HUES48 (cell line): ENCODE measurements around the gene SPOCK2.
"Not testable (repeated sequence)": the region's sequence is repeated elsewhere in the genome, so short reads cannot be mapped to it uniquely, and the experiment has no call there.

ENCODE experiments used
- H3K27ac ChIP-seq: one replicate; pipeline ENCODE4 v1.7.0; 2013; ENCODE audit warnings: low read depth, low read length, inconsistent platforms
- H3K27me3 ChIP-seq: 2 replicates; pipeline ENCODE4 v1.6.1; 2013; ENCODE audit warnings: mild to moderate bottlenecking, low read length; ENCODE audit not compliant: control insufficient read depth, insufficient read depth
- H3K36me3 ChIP-seq: 2 replicates; pipeline ENCODE4 v1.6.1; 2013; ENCODE audit warnings: low read length; ENCODE audit not compliant: control insufficient read depth, insufficient read depth
- H3K4me1 ChIP-seq: 2 replicates; pipeline ENCODE4 v1.6.1; 2013; ENCODE audit warnings: mild to moderate bottlenecking, low read length; ENCODE audit not compliant: control insufficient read depth, insufficient read depth
- H3K4me3 ChIP-seq: 2 replicates; pipeline ENCODE4 v1.5.1; 2013; ENCODE audit warnings: mild to moderate bottlenecking, low read depth, low read length
- H3K9ac ChIP-seq: 2 replicates; pipeline ENCODE4 v1.6.1; 2013; ENCODE audit warnings: mild to moderate bottlenecking, low read depth, low read length, moderate library complexity
- H3K9me3 ChIP-seq: 2 replicates; pipeline ENCODE4 v1.6.1; 2013; ENCODE audit warnings: low read length; ENCODE audit not compliant: control insufficient read depth, insufficient read depth

Gene SPOCK2

DNA sequence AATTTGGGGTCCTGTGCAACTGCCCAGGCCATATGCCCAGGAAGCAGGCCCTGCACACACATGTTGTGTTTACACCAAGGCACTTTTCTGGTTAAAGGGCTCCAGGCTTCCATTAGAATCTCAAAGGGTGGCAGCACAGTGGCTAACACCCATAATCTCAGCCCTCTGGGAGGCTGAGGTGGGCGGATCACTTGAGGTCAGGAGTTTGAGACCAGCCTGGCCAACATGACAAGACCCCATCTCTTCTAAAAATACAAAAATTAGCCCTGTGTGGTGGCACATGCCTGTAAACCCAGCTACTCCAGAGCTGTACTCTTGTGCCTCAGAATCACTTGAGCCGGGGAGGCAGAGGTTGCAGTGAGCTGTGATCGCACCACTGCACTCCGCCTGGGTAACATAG, 53.6 kb downstream of the SPOCK2 start:
- no peak overlapping the region for H3K4me3 ChIP-seq
- no peak overlapping the region for H3K27ac ChIP-seq
- H3K36me3 ChIP-seq: no peaks in the 10 kb centered on the region
- H3K4me1 ChIP-seq: peaks cover 17% of the 10 kb centered on the region
- no peaks in the 10 kb centered on the region for H3K9me3 ChIP-seq
- no peak overlapping the region for H3K9ac ChIP-seq
- no peaks in the 10 kb centered on the region; the same call in 1 of the 2 replicates for H3K27me3 ChIP-seq

DNA sequence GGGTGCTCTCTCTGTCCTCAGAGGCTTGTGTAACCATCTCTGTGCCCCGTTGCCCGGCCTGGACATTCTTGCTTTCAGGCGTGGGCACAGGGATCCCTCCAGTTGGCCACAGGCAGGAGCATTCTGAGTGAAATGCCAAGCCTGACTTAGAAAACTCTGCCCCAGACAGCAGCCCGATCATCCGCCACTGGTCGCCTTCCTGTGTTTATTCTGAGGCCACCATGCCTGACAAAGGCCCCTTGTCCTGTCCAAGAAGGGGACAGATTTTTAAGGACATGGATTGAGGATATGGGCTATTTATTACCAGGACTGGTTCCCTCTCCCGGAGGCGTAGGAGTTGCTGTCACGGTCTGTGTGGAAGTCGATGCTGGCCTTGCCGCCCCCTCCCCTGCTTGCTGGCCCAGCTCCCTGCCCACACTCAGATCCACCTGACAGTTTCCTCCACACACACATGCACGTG, 54.3 kb downstream of the SPOCK2 start:
- Histone ChIP-seq H3K9me3 (no peaks in the 10 kb centered on the region), H3K36me3 (no peaks in the 10 kb centered on the region), H3K4me3 (no peak overlapping the region), H3K27me3 (no peaks in the 10 kb centered on the region; the same call in 1 of the 2 replicates), H3K9ac (no peak overlapping the region), H3K4me1 (peaks cover 17% of the 10 kb centered on the region), H3K27ac (no peak overlapping the region)

DNA sequence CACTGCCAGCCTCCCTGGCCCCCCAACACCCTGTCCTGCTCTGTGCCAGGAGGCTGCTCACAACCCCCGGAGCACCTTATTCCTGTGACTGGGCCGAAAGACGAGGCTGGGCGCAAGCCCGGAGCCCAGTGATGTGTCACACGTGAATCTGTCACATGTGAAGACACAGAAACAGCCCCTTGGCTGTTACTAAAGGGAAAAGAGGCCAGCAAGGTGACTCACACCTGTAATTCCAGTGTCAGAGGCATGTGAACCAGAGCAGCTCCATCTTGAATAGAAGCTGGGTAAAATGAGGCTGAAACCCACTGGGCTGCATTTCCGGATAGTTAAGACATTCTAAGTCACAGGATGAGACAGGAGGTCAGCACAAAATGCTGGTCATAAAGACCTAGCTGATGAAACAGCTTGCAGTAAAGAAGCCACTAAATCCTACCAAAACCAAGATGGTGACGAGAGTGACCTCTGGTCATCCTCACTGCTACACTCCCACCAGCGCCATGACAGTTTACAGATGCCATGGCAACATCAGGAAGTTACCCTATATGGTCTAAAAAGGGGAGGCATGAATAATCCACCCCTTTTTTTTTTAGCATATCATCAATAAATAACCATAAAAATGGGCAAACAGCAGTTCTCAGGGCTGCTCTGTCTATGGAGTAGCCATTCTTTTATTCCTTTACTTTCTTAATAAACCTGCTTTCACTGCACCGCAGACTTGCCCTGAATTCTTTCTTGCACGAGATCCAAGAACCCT, 55.8 kb downstream of the SPOCK2 start:
- not testable (repeated sequence) for H3K4me1 ChIP-seq, H3K4me3 ChIP-seq, H3K9ac ChIP-seq, H3K27me3 ChIP-seq, H3K36me3 ChIP-seq, H3K27ac ChIP-seq, H3K9me3 ChIP-seq

DNA sequence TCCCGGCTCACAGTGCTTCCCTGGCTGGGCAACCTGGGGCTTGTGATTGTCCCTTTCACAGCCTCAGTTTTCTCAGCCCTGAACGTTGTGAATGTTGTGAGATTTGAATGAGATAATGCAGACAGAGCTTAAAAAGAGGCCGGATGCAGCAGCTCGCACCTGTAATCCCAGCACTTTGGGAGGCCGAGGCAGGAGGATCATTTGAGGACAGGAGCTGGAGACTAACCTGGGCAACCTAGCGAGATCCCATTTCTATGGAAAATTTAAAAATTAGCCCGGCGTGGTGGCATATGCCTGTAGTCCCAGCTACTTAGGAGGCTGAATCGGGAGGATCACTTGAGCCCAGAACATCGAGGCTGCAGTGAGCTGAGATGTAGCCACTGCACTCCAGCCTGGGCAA, 56.6 kb downstream of the SPOCK2 start:
- no peaks in the 10 kb centered on the region for H3K27me3 ChIP-seq
- no peak overlapping the region for H3K4me3 ChIP-seq
- H3K9ac ChIP-seq: no peak overlapping the region
- no peak overlapping the region for H3K27ac ChIP-seq
- H3K4me1 ChIP-seq: no peaks in the 10 kb centered on the region
- no peaks in the 10 kb centered on the region for H3K9me3 ChIP-seq
- no peaks in the 10 kb centered on the region for H3K36me3 ChIP-seq

DNA sequence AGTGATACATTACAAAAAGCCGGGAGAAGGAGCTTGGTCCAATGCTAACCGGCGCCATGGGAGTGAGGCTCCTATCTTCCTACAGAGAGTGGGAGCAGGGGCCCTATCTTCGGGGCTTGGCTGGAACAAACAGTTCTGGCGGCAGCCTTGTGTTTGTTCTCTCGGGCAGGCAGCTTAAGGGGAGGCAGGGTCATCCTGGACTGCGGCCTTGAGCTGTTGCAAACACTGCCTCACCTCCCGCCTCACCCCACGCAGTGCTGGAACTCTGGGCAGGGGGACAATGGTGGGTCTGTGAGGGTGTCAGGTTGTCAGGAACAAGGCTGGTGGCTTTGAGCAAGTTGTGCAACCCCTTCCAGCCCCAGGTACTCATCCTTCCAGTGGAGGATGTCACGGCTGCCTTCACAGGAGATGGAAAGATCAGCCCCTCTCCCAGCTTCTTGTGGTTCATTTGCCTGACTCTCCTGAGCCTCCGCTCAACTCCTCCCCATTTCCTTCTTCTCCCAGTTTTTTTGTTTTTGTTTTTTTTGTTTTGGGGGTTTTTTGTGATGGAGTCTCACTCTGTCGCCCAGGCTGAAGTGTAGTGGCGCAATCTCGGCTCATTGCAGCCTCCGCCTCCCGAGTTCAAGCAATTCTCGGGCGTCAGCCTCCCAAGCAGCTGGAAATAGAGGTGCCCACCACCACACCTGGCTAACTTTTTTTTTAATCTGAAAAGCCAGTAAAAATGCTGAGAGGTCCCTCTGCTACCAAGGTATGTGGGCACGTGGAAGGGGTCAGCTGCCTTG, 57.4 kb downstream of the SPOCK2 start:
- Histone ChIP-seq H3K9me3 (no peaks in the 10 kb centered on the region), H3K36me3 (no peaks in the 10 kb centered on the region), H3K27me3 (no peaks in the 10 kb centered on the region), H3K9ac (no peak overlapping the region), H3K4me3 (no peak overlapping the region), H3K4me1 (no peaks in the 10 kb centered on the region), H3K27ac (no peak overlapping the region)

DNA sequence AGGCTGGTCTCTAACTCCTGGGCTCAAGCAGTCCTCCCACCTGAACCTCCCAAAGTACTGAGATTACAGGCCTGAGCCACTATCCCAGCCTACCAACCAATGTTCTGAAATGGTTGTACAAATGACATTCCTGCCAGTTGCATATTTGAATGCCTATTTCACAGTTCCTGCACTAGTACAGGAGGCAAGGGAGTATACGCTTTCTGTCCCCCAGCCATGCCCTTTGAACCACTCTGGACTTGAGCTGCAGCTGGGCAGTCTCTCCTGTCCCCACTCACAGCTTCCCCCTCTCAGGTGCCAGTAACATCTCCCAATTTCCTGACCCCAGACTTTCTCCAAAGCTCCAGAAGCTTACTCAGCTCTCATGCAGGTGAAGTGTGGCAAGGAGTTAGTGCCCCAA, 58.9 kb downstream of the SPOCK2 start:
- Histone ChIP-seq H3K4me3 (no peak overlapping the region), H3K27me3 (no peaks in the 10 kb centered on the region), H3K9me3 (no peaks in the 10 kb centered on the region), H3K4me1 (no peaks in the 10 kb centered on the region), H3K27ac (no peak overlapping the region), H3K36me3 (no peaks in the 10 kb centered on the region), H3K9ac (no peak overlapping the region)

DNA sequence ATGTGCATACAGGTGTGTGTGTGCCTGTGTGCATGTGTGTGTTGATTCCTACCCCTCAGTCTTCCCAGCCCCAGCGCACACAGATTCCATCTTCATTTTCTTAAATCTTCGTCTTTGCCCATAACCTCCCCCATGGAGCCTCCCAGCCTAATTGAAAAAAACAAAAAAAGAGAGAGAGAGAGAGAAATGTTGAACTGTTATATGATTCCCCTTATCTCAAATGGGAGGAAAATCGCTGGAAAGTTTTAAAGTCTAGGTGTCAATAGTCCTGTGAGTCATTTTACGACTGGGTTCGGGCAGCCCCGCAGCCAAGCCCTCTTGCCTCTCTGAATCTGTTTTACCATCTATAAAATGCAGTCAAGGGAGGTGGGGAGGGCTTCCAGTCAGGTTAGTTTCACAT, 60.9 kb downstream of the SPOCK2 start:
- no peaks in the 10 kb centered on the region for H3K4me1 ChIP-seq
- no peaks in the 10 kb centered on the region for H3K36me3 ChIP-seq
- H3K9me3 ChIP-seq: no peaks in the 10 kb centered on the region
- H3K4me3 ChIP-seq: no peak overlapping the region
- no peak overlapping the region for H3K9ac ChIP-seq
- no peak overlapping the region for H3K27ac ChIP-seq
- no peaks in the 10 kb centered on the region for H3K27me3 ChIP-seq

DNA sequence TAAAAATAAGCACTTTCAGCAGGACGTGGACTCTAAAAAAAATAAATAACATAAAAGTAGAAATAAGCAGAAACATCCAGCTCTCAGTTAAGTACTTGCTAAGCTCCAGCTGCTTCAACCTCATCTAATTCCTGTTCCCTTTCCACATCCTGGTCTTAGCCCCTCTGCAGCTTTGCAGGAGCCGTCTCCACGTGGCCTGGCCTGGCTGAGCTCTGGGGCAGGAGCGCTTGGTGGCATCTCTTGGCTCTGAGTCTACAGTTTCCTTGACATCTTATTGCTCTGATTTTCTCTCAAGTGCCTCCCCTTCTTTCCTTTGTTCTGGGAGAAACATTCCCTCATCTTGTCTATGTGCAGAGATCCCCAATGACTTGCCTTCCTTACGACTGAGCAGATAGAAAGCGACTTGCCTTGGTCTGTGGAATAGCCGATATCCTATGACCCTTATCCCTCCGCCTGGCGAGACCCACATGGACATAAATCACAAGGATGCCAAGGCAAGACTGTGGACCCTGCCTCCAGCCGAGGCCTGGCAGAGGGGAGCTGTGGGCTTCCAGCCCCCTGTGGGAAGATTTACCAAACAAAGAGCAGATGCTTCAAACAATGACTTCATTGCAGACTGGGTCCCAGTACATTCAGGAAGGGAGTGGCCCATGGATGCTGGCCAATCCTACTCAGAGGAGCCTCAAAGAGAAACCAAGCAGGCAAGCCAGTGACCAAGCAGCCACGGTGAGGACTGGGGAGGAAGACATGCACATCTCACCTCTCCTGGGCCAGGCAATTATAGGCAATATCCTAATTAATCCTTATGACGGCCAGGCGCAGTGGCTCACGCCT, 61.9 kb downstream of the SPOCK2 start:
- Histone ChIP-seq H3K9me3 (no peaks in the 10 kb centered on the region), H3K36me3 (no peaks in the 10 kb centered on the region), H3K4me1 (no peaks in the 10 kb centered on the region), H3K27me3 (no peaks in the 10 kb centered on the region), H3K27ac (no peak overlapping the region), H3K9ac (no peak overlapping the region), H3K4me3 (no peak overlapping the region)

DNA sequence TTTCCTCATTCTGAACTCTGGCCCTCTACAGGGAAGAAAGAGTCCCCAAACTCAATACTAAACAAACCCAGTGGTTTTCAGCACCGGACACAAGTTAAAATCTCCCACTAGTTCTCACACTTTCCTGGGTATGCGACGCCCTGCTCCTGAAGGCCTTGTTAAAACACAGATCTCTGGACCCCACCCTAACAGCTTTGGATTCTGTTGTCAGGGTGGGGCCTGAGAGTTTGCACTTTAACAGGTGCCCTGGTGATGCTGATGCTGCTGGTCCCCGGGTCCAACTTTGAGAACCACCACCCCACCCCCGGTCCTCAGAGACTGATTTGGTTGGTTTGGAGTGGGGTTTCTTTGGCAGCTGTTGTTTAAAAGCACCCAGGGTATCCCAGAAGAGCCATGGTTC, 62.5 kb downstream of the SPOCK2 start:
- H3K36me3 ChIP-seq: no peaks in the 10 kb centered on the region
- 0 out of 2 replicates have a peak, but pooled peaks cover 2% of the 10 kb centered on the region for H3K4me1 ChIP-seq
- no peak overlapping the region for H3K9ac ChIP-seq
- H3K9me3 ChIP-seq: no peaks in the 10 kb centered on the region
- H3K4me3 ChIP-seq: no peak overlapping the region
- no peaks in the 10 kb centered on the region for H3K27me3 ChIP-seq
- H3K27ac ChIP-seq: no peak overlapping the region

DNA sequence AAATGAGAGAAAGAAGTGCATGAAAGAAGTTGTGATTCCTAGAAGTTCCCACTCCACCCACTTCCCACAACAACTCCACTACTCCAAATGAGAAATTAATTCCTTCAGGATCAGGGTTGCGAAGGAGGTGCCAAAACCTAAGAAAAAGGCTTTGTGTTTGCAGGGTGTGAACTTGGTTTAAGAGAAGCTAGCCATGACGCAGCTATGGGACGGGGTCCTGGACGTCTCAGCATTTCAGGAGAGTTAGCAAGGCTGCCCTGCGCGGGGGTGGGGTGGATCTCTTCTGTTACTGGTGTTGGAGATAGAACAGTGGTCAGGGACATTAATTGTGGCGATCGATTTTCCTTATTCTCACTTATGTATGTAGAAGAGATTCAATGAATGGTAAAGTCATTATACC, 63.0 kb downstream of the SPOCK2 start:
- Histone ChIP-seq H3K9ac (no peak overlapping the region), H3K9me3 (no peaks in the 10 kb centered on the region), H3K4me1 (0 out of 2 replicates have a peak, but pooled peaks cover 2% of the 10 kb centered on the region), H3K27me3 (no peaks in the 10 kb centered on the region), H3K36me3 (no peaks in the 10 kb centered on the region), H3K27ac (no peak overlapping the region), H3K4me3 (no peak overlapping the region)
